ENCODE data around the gene EXOC2. TPM values are rescaled to one million over a fixed set of nuclear protein-coding genes. Genes with fewer than 3 reads are reported as not detected.

Gene EXOC2
- total RNA-seq, 4 donors from 2014 or later = 17.8 to 24.8 (median 21.4) TPM

- peaks cover 0 to 40% (median 0%) of the 10 kb centered on the region in 3 donors for H3K36me3 ChIP-seq
- TF ChIP-seq POLR2A (IDR thresholded peaks at IDR 0.05) = no peak
- TF ChIP-seq, protein P1, sequence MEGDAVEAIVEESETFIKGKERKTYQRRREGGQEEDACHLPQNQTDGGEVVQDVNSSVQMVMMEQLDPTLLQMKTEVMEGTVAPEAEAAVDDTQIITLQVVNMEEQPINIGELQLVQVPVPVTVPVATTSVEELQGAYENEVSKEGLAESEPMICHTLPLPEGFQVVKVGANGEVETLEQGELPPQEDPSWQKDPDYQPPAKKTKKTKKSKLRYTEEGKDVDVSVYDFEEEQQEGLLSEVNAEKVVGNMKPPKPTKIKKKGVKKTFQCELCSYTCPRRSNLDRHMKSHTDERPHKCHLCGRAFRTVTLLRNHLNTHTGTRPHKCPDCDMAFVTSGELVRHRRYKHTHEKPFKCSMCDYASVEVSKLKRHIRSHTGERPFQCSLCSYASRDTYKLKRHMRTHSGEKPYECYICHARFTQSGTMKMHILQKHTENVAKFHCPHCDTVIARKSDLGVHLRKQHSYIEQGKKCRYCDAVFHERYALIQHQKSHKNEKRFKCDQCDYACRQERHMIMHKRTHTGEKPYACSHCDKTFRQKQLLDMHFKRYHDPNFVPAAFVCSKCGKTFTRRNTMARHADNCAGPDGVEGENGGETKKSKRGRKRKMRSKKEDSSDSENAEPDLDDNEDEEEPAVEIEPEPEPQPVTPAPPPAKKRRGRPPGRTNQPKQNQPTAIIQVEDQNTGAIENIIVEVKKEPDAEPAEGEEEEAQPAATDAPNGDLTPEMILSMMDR (IDR thresholded peaks at IDR 0.05) = peak in 2 of 6 experiments; percentile 5 to 8
- H3K27ac ChIP-seq = no peak overlapping the region
- no peaks in the 10 kb centered on the region for H3K4me1 ChIP-seq
- no peak overlapping the region for H3K4me3 ChIP-seq
- intact Hi-C loops (cut with DNase I) = no loop called here
- H3K27me3 ChIP-seq = no peaks in the 10 kb centered on the region
- WGBS, 2 donors = 84 to 87% methylated on average over 10 to 11 of the region's 11 CpGs
- DNase-seq = no peak
- H3K9me3 ChIP-seq = no peaks in the 10 kb centered on the region
Observed at GRCh38 chr6:624979-625378, 68.0 kb downstream of the EXOC2 start.

DNA sequence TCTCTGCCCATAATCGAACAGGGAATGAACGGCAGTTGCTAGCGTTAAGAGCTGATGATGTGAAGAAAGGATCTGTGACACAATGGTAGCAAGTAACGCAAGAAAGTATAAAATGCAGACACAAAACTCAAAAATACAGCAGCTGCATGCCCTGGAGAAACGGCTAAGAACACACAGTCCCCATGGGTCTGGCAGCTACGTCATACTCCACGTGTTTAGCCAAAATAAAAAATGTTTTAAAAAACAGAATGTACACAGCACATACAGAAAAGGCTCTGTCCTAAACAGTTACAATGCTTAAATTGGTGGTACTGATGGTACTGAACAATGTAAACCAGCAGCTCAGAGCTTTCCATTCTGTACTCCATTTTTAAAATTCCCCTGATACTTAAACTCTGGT is 70.5 kb downstream of the EXOC2 start:
- WGBS, 2 donors = 89 to 95% methylated on average over 7 of the region's 7 CpGs
- H3K27ac ChIP-seq = no peak overlapping the region

DNA sequence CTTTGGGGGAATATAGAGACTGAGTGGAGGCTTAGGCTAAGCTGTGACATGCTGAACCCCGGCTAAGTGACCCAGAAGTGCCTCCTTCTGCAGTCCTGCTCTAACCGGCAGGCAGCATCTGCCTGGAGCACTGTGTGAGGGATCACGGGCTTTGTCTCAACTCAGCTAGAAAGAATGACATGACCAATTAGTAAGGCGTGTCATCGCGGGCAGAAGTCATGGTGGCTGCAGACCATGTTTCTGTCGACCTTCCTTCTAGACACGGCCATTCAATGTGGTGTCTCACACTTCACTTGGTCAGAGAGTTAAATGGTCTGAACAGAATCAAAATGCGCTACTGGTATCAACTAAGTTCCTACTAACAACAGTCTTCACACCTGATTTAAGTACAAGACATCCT is 71.0 kb downstream of the EXOC2 start:
- intact Hi-C loops (cut with DNase I) = no loop called here
- Histone ChIP-seq H3K4me1 (no peaks in the 10 kb centered on the region), H3K27ac (no peak overlapping the region), H3K9me3 (no peaks in the 10 kb centered on the region), H3K36me3 (peaks cover 0 to 38% (median 0%) of the 10 kb centered on the region in 3 donors), H3K27me3 (no peaks in the 10 kb centered on the region), H3K4me3 (no peak overlapping the region)
- no peak for DNase-seq
- TF ChIP-seq POLR2A (IDR thresholded peaks at IDR 0.05) = no peak
- TF ChIP-seq, protein P1 (IDR thresholded peaks at IDR 0.05) = no peak
- WGBS, 2 donors = 88 to 95% methylated on average over 8 to 9 of the region's 9 CpGs

More for the DNA sequence above, 70.5 kb downstream of the EXOC2 start:
- Histone ChIP-seq H3K4me1 (no peaks in the 10 kb centered on the region), H3K36me3 (peaks cover 0 to 32% (median 0%) of the 10 kb centered on the region in 3 donors), H3K27me3 (no peaks in the 10 kb centered on the region), H3K9me3 (no peaks in the 10 kb centered on the region), H3K4me3 (no peak overlapping the region)
- TF ChIP-seq, protein P1 (IDR thresholded peaks at IDR 0.05) = no peak
- no peak for TF ChIP-seq POLR2A (IDR thresholded peaks at IDR 0.05)
- DNase-seq = no peak
- intact Hi-C loops (cut with DNase I) = no loop called here

DNA sequence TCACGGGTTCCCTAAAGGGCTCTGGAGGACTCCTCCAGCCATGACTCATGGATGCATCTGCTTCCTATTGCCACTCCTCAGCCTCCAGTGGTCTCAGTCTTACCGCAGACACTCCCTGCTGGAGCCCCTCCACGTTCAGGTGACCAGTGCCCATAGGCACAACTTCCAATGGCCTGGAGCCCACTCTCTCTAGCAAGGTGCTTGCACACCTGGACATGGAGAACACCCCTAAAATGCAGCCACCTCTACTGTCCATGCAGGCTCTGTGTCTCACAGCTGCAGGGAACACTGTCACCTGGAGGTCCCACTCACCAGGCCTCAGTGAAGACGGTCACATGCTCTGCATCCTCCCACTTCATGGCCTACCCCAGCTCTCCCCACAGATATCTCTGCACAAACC is 72.0 kb downstream of the EXOC2 start:
- H3K9me3 ChIP-seq = no peaks in the 10 kb centered on the region
- peaks cover 0 to 46% (median 0%) of the 10 kb centered on the region in 3 donors for H3K36me3 ChIP-seq
- intact Hi-C loops (cut with DNase I) = no loop called here
- no peak overlapping the region for H3K27ac ChIP-seq
- TF ChIP-seq, protein P1 (IDR thresholded peaks at IDR 0.05) = no peak
- TF ChIP-seq POLR2A (IDR thresholded peaks at IDR 0.05) = no peak
- H3K4me3 ChIP-seq = no peak overlapping the region
- no peaks in the 10 kb centered on the region for H3K27me3 ChIP-seq
- H3K4me1 ChIP-seq = no peaks in the 10 kb centered on the region
- 90 to 93% methylated on average over 4 of the region's 4 CpGs for WGBS, 2 donors
- DNase-seq = no peak

GRCh38 chr6:620166-620565 is 72.8 kb downstream of the EXOC2 start:
- no peak overlapping the region for H3K27ac ChIP-seq
- intact Hi-C loops (cut with DNase I) = no loop called here
- 92 to 97% methylated on average over 11 of the region's 11 CpGs for WGBS, 2 donors
- H3K27me3 ChIP-seq = no peaks in the 10 kb centered on the region
- no peak for TF ChIP-seq POLR2A (IDR thresholded peaks at IDR 0.05)
- TF ChIP-seq, protein P1 (IDR thresholded peaks at IDR 0.05) = no peak
- H3K9me3 ChIP-seq = no peaks in the 10 kb centered on the region
- no peaks in the 10 kb centered on the region for H3K4me1 ChIP-seq
- no peak for DNase-seq
- H3K36me3 ChIP-seq = peaks cover 0 to 54% (median 0%) of the 10 kb centered on the region in 3 donors
- no peak overlapping the region for H3K4me3 ChIP-seq
